Panc1 (cell line): ENCODE measurements around the gene CNKSR3. TPM values are rescaled to one million over a fixed set of nuclear protein-coding genes. Genes with fewer than 3 reads are reported as not detected.

Source experiments
- ATAC-seq: fragments of 200-7000 bp; cut with Tn5 transposase; 2 replicates; pipeline ENCODE4 v1.9.1; 2020; ENCODE audit warnings: mild to moderate bottlenecking, moderate library complexity
- BruUV-seq: library from RNA; stranded (reverse); fragments of 400-500 nt; replicated peaks from 2 replicates; lab custom pipeline; 2021; lab: Mats Ljungman, UMichigan
- CTCF ChIA-PET: fragments of 300-600 bp; sonication (Branson Sonifier 250); formaldehyde crosslinking; loops from one replicate; lab custom pipeline; 2022; ENCODE audit warnings: antibody characterized with exemption; lab: Charles Lee
- POLR2A ChIA-PET: fragments of 300-600 bp; sonication (Branson Sonifier 250); formaldehyde crosslinking; loops from one replicate; lab custom pipeline; 2022; ENCODE audit warnings: antibody characterized with exemption; lab: Charles Lee
- DNase-seq: peaks from one replicate; pipeline ENCODE4 v3.0.0-alpha.2; 2010; ENCODE audit warnings: low read depth, low spot score
- H3K27ac ChIP-seq: 2 replicates; pipeline ENCODE4 v1.5.1; 2011; ENCODE audit warnings: mild to moderate bottlenecking, low read length, inconsistent platforms
- H3K27me3 ChIP-seq: fragments of 200-500 bp; sonication (Bioruptor generic); 2 replicates; pipeline ENCODE4 v1.6.0; 2014; ENCODE audit warnings: low read length, inconsistent platforms; ENCODE audit not compliant: control insufficient read depth, insufficient read depth
- H3K36me3 ChIP-seq: fragments of 200-500 bp; sonication (Bioruptor generic); 2 replicates; pipeline ENCODE4 v1.5.1; 2014; ENCODE audit warnings: inconsistent platforms, mild to moderate bottlenecking, low read length, moderate library complexity; ENCODE audit not compliant: control insufficient read depth, insufficient read depth
- H3K4me1 ChIP-seq: 2 replicates; pipeline ENCODE4 v1.5.1; 2011; ENCODE audit warnings: inconsistent platforms, mild to moderate bottlenecking, low read length, moderate library complexity; ENCODE audit not compliant: control insufficient read depth, insufficient read depth
- H3K4me3 ChIP-seq, 2 experiments: 2 replicates each; pipeline ENCODE4 v1.5.1; 2011 to 2012; ENCODE audit warnings: low read depth in 2 of 2, low read length in 2 of 2, mild to moderate bottlenecking in 2 of 2, inconsistent platforms in 1 of 2, moderate library complexity in 1 of 2
- H3K9me3 ChIP-seq: fragments of 200-500 bp; sonication (Bioruptor generic); 2 replicates; pipeline ENCODE4 v1.5.1; 2014; ENCODE audit warnings: low read depth, mild to moderate bottlenecking, inconsistent platforms, low read length, moderate library complexity; ENCODE audit not compliant: control insufficient read depth, insufficient read depth
- CTCF ChIP-seq: fragments of 450-650 bp; IDR thresholded peaks from 2 replicates; pipeline ENCODE4 v1.5.1; 2017; ENCODE audit warnings: mild to moderate bottlenecking
- POLR2AphosphoS5 ChIP-seq: IDR thresholded peaks from 2 replicates; pipeline ENCODE4 v1.6.1; 2012; ENCODE audit warnings: mild to moderate bottlenecking, low read depth, low read length, moderate library complexity
- REST ChIP-seq, 2 experiments: IDR thresholded peaks; 2 replicates each; pipeline ENCODE4 v1.6.1; 2011 to 2012; ENCODE audit warnings: low read depth in 2 of 2, control low read depth in 1 of 2, low read length in 1 of 2, mild to moderate bottlenecking in 1 of 2, moderate library complexity in 1 of 2; ENCODE audit not compliant: insufficient read depth in 1 of 2
- SIN3A ChIP-seq: IDR thresholded peaks from 2 replicates; pipeline ENCODE4 v1.6.1; 2012; ENCODE audit warnings: low read depth, mild to moderate bottlenecking, low read length, moderate library complexity, borderline replicate concordance; ENCODE audit not compliant: insufficient read depth
- TCF7L2 ChIP-seq: IDR thresholded peaks from 2 replicates; pipeline ENCODE4 v1.6.1; 2011; ENCODE audit warnings: mild to moderate bottlenecking, low read depth, low read length, inconsistent platforms
- in situ Hi-C: cut with HindIII; loops from 2 replicates; pipeline ENCODE4 v1.10.0; 2016; ENCODE audit warnings: low sequenced_read_pairs, low pct_unique_long_range_greater_than_20kb
- intact Hi-C: fragments of 100-400 bp; cut with micrococcal nuclease; formaldehyde crosslinking; loops from one replicate; pipeline ENCODE4 v1.10.0; 2022; ENCODE audit not compliant: unreplicated experiment
- total RNA-seq: library from RNA; stranded (reverse); gene quantifications from one replicate; pipeline ENCODE4 v1.2.1, GENCODE V29; 2021; ENCODE audit not compliant: unreplicated experiment

Gene CNKSR3
- total RNA-seq, 1 experiment from 2014 or later, result 18.2 TPM

GRCh38 chr6:154345811-154346210 is 164.7 kb downstream of the CNKSR3 start:
- BruUV-seq, result no TSS peak
- Histone ChIP-seq H3K27me3 (no peaks in the 10 kb centered on the region), H3K36me3 (no peaks in the 10 kb centered on the region), H3K9me3 (no peaks in the 10 kb centered on the region; the same call in 1 of the 2 replicates), H3K4me1 (no peaks in the 10 kb centered on the region), H3K4me3 (no peak overlapping the region), H3K27ac (no peak overlapping the region)
- ChIA-PET CTCF (interaction anchor here (0.7 kb wide), 1 partner anchor 206 kb away, joined by 3 read pairs; no protein-coding TSS in a partner anchor), POLR2A (no interaction called here)
- TF ChIP-seq TCF7L2 (no peak), SIN3A (no peak), CTCF (no peak), REST (IDR thresholded peaks at IDR 0.05; ENCODE audit: insufficient read depth in 1 of 2, low read depth in 2 of 2, low read length in 1 of 2) (no peak), POLR2AphosphoS5 (no peak)
- DNase-seq, result no peak
- in situ Hi-C loops, result no loop called here
- intact Hi-C loops, result no loop called here
- no peak for ATAC-seq

GRCh38 chr6:154343473-154344308 is 166.8 kb downstream of the CNKSR3 start:
- no peak for TF ChIP-seq REST (IDR thresholded peaks at IDR 0.05; ENCODE audit: insufficient read depth in 1 of 2, low read depth in 2 of 2, low read length in 1 of 2)
- no peak for TF ChIP-seq TCF7L2
- no peak for TF ChIP-seq SIN3A
- TF ChIP-seq CTCF, result peak; percentile 37
- Histone ChIP-seq H3K9me3 (no peaks in the 10 kb centered on the region; the same call in 1 of the 2 replicates), H3K4me3 (no peak overlapping the region), H3K27ac (no peak overlapping the region), H3K27me3 (no peaks in the 10 kb centered on the region), H3K4me1 (no peaks in the 10 kb centered on the region), H3K36me3 (no peaks in the 10 kb centered on the region)
- intact Hi-C loops, result no loop called here
- in situ Hi-C loops, result no loop called here
- CTCF ChIA-PET, result no interaction called here
- POLR2A ChIA-PET, result no interaction called here
- peak; percentile 62; the same call in 1 of the 2 replicates for ATAC-seq
- BruUV-seq, result no TSS peak
- DNase-seq, result no peak
